WTC11 (cell line): ENCODE results near the gene HOXB6. TPM values are rescaled to one million over a fixed set of nuclear protein-coding genes. Genes with fewer than 3 reads are reported as not detected.

Experiments used
- ATAC-seq: fragments of 200-7000 bp; cut with Tn5 transposase; 2 replicates; pipeline ENCODE4 v1.10.0; 2021; ENCODE audit warnings: mild to moderate bottlenecking, moderate library complexity
- CTCF ChIA-PET: fragments of 300-600 bp; sonication (Branson Sonifier 250); formaldehyde crosslinking; loops from one replicate; lab custom pipeline; 2021; ENCODE audit warnings: antibody characterized with exemption; lab: Charles Lee
- POLR2A ChIA-PET: fragments of 350-600 bp; sonication (Branson Sonifier 250); formaldehyde crosslinking; loops from one replicate; lab custom pipeline; 2021; ENCODE audit warnings: antibody characterized with exemption; lab: Charles Lee
- DNase-seq: peaks from one replicate; pipeline ENCODE4 v3.0.0; 2021; ENCODE audit warnings: low spot score
- H3K27ac Mint-ChIP-seq: 2 replicates; pipeline ENCODE4 v1.8.0; 2021; ENCODE audit warnings: mixed read lengths
- H3K27me3 Mint-ChIP-seq: 2 replicates; pipeline ENCODE4 v1.8.0; 2021; ENCODE audit warnings: low read depth, mild to moderate bottlenecking, moderate library complexity, mixed read lengths
- H3K36me3 Mint-ChIP-seq: 2 replicates; pipeline ENCODE4 v1.8.0; 2021; ENCODE audit warnings: mixed read lengths
- H3K4me1 Mint-ChIP-seq: 2 replicates; pipeline ENCODE4 v1.8.0; 2022; ENCODE audit warnings: mixed read lengths
- H3K4me3 Mint-ChIP-seq: 2 replicates; pipeline ENCODE4 v1.8.0; 2021; ENCODE audit warnings: mild to moderate bottlenecking, moderate library complexity, mixed read lengths
- H3K9me3 Mint-ChIP-seq: 2 replicates; pipeline ENCODE4 v1.8.0; 2021; ENCODE audit warnings: mixed read lengths
- ATF1 ChIP-seq: sonication (generic); formaldehyde crosslinking; IDR thresholded peaks from 2 replicates; pipeline ENCODE4 v1.8.1; 2023; ENCODE audit warnings: mild to moderate bottlenecking, moderate library complexity, missing genetic modification reagents
- CREM ChIP-seq: sonication (generic); formaldehyde crosslinking; IDR thresholded peaks from 2 replicates; pipeline ENCODE4 v1.8.1; 2022; ENCODE audit warnings: mild to moderate bottlenecking, missing genetic modification reagents, moderate library complexity
- ELF4 ChIP-seq: sonication (generic); formaldehyde crosslinking; IDR thresholded peaks from 2 replicates; pipeline ENCODE4 v1.8.1; 2022; ENCODE audit warnings: low read depth, mild to moderate bottlenecking, moderate library complexity, missing genetic modification reagents
- ESRRA ChIP-seq: sonication (generic); formaldehyde crosslinking; IDR thresholded peaks from 2 replicates; pipeline ENCODE4 v1.8.1; 2022; ENCODE audit warnings: mild to moderate bottlenecking, missing genetic modification reagents, borderline replicate concordance
- FOXP4 ChIP-seq: sonication (generic); formaldehyde crosslinking; IDR thresholded peaks from 2 replicates; pipeline ENCODE4 v1.8.0; 2022; ENCODE audit warnings: mild to moderate bottlenecking, missing genetic modification reagents
- GRHL2 ChIP-seq: fragments of 250-450 bp; sonication (Bioruptor Pico); IDR thresholded peaks from 2 replicates; pipeline ENCODE4 v1.8.0; 2022; ENCODE audit warnings: mild to moderate bottlenecking, moderate library complexity; ENCODE audit not compliant: insufficient replicate concordance, severe bottlenecking
- GTF2I ChIP-seq: fragments of 250-450 bp; sonication (Bioruptor Pico); conservative IDR thresholded peaks from 2 replicates; pipeline ENCODE4 v1.4.0; 2021; ENCODE audit warnings: mild to moderate bottlenecking
- KAT7 ChIP-seq: sonication (generic); formaldehyde crosslinking; IDR thresholded peaks from 2 replicates; pipeline ENCODE4 v1.8.1; 2023; ENCODE audit warnings: missing genetic modification reagents, mild to moderate bottlenecking, borderline replicate concordance
- MYBL2 ChIP-seq: sonication (generic); formaldehyde crosslinking; IDR thresholded peaks from 2 replicates; pipeline ENCODE4 v1.8.1; 2023; ENCODE audit warnings: mild to moderate bottlenecking, moderate library complexity, missing genetic modification reagents
- NFE2L1 ChIP-seq: sonication (generic); formaldehyde crosslinking; IDR thresholded peaks from 2 replicates; pipeline ENCODE4 v1.8.1; 2023; ENCODE audit warnings: missing genetic modification reagents
- NFYB ChIP-seq: sonication (generic); formaldehyde crosslinking; conservative IDR thresholded peaks from 2 replicates; pipeline ENCODE4 v1.8.0; 2022; ENCODE audit warnings: low read depth, missing genetic modification reagents
- OVOL2 ChIP-seq: fragments of 250-450 bp; sonication (Bioruptor Pico); IDR thresholded peaks from 2 replicates; pipeline ENCODE4 v1.9.0; 2021; ENCODE audit warnings: mild to moderate bottlenecking, borderline replicate concordance
- RORB ChIP-seq: fragments of 250-450 bp; sonication (Bioruptor Pico); IDR thresholded peaks from 2 replicates; pipeline ENCODE4 v1.9.0; 2021; ENCODE audit warnings: mild to moderate bottlenecking
- SOX15 ChIP-seq: fragments of 250-450 bp; sonication (Bioruptor Pico); IDR thresholded peaks from 2 replicates; pipeline ENCODE4 v1.9.0; 2021; ENCODE audit warnings: mild to moderate bottlenecking
- ZBTB43 ChIP-seq: sonication (generic); formaldehyde crosslinking; IDR thresholded peaks from 2 replicates; pipeline ENCODE4 v1.8.1; 2023; ENCODE audit warnings: mild to moderate bottlenecking, missing genetic modification reagents
- ZNF317 ChIP-seq: sonication (generic); formaldehyde crosslinking; IDR thresholded peaks from 2 replicates; pipeline ENCODE4 v1.8.1; 2023; ENCODE audit warnings: low read depth, mild to moderate bottlenecking, moderate library complexity, missing genetic modification reagents, borderline replicate concordance
- ZNF416 ChIP-seq: fragments of 250-450 bp; sonication (Bioruptor Pico); IDR thresholded peaks from 2 replicates; pipeline ENCODE4 v1.9.0; 2021; ENCODE audit warnings: mild to moderate bottlenecking, inconsistent platforms
- total RNA-seq: library from RNA; stranded (reverse); gene quantifications from 3 replicates; pipeline ENCODE4 v1.2.3, GENCODE V29; 2021
- TF ChIP-seq, protein P1 (sequence below): fragments of 250-450 bp; sonication (Bioruptor Pico); IDR thresholded peaks from 2 replicates; pipeline ENCODE4 v2.1.2; 2022; ENCODE audit warnings: mild to moderate bottlenecking, moderate library complexity
- TF ChIP-seq, protein P2 (sequence below): fragments of 250-450 bp; sonication (Bioruptor Pico); conservative IDR thresholded peaks from 2 replicates; pipeline ENCODE4 v1.9.0; 2021; ENCODE audit warnings: mild to moderate bottlenecking
- TF ChIP-seq, protein P3 (sequence below): sonication (generic); formaldehyde crosslinking; IDR thresholded peaks from 2 replicates; pipeline ENCODE4 v1.8.0; 2022; ENCODE audit warnings: mild to moderate bottlenecking, missing genetic modification reagents
- TF ChIP-seq, protein P4 (sequence below): sonication (generic); formaldehyde crosslinking; conservative IDR thresholded peaks from 2 replicates; pipeline ENCODE4 v1.8.1; 2022; ENCODE audit warnings: mild to moderate bottlenecking, missing genetic modification reagents
- TF ChIP-seq, protein P5 (sequence below): sonication (generic); formaldehyde crosslinking; IDR thresholded peaks from 2 replicates; pipeline ENCODE4 v1.8.1; 2023; ENCODE audit warnings: mild to moderate bottlenecking, missing genetic modification reagents, moderate library complexity

HOXB6 gene
- total RNA-seq, 1 experiment from 2014 or later, result not detected

DNA sequence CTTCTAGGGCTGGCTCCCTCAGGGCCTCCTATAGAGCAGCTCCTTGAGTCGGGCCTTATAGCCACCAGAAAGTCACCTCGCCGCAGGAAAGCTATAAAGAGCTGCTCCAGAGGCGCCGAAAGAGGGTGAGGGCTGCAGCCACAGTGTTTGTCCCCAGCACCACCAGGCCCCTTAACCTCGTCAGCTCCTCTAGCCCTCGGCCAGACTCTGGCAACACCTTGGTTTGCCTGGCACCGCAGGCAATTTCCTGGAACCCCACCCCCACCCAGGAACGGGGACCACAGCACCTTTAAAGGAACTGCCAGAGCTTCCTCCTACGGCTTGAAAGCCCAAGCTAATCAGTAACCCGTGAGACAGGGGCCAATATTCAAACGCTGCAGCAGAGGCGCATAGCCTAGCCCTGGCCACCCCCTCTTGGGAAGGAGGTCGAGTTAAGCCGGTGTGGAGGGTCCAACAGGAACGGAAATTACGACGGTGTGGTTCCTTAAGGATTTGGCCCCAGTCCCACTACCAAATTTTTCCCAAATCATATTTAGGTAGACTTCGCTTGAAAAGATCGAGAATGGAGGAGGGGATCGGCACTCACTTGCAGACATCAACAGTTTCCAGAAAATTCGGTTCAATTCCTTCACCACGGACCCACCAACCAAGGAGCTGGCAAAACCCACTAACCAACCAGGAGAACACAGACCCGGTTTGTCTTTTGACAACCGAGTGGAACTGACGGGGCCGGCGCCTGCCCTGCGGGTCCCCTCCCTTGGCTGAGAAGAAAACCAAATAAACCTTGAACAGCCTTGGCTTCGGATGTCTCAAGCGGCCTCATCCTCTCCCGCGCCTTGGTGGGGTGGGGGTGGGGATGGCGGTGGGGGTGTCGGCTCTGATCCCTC, 3.0 kb downstream of the HOXB6 start:
- Mint-ChIP-seq H3K36me3 (0 out of 2 replicates have a peak, but pooled peaks cover 3% of the 10 kb centered on the region), H3K27ac (no peak overlapping the region)
- TF ChIP-seq ATF1 (CRISPR knock-in tag), result no peak
- TF ChIP-seq ZNF416 (CRISPR knock-in tag), result no peak
- TF ChIP-seq, all 79 proteins: peak for 0
- no peak for DNase-seq
- peaks cover 23% of the 10 kb centered on the region for H3K4me1 Mint-ChIP-seq
- CTCF ChIA-PET, result interaction anchor here (0.7 to 1.6 kb wide), 10 partner anchors 11 to 341 kb away, joined by 3 to 5 read pairs (median 4); partner anchors contain the start of gene HOXB3
- POLR2A ChIA-PET, result interaction anchor here (0.6 kb wide), 1 partner anchor 97 kb away, joined by 5 read pairs; no protein-coding TSS in a partner anchor
- no peaks in the 10 kb centered on the region for H3K9me3 Mint-ChIP-seq
- peaks cover 100% of the 10 kb centered on the region; the same call in 1 of the 2 replicates for H3K27me3 Mint-ChIP-seq
- ATAC-seq, result no peak
- no peak overlapping the region for H3K4me3 Mint-ChIP-seq

GRCh38 chr17:48601207-48601538, 3.6 kb downstream of the HOXB6 start:
- H3K36me3 Mint-ChIP-seq, result peaks cover 2% of the 10 kb centered on the region; the same call in 1 of the 2 replicates
- TF ChIP-seq, protein P1, sequence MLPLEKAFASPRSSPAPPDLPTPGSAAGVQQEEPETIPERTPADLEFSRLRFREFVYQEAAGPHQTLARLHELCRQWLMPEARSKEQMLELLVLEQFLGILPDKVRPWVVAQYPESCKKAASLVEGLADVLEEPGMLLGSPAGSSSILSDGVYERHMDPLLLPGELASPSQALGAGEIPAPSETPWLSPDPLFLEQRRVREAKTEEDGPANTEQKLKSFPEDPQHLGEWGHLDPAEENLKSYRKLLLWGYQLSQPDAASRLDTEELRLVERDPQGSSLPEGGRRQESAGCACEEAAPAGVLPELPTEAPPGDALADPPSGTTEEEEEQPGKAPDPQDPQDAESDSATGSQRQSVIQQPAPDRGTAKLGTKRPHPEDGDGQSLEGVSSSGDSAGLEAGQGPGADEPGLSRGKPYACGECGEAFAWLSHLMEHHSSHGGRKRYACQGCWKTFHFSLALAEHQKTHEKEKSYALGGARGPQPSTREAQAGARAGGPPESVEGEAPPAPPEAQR (CRISPR knock-in tag), result no peak
- TF ChIP-seq, protein P2, sequence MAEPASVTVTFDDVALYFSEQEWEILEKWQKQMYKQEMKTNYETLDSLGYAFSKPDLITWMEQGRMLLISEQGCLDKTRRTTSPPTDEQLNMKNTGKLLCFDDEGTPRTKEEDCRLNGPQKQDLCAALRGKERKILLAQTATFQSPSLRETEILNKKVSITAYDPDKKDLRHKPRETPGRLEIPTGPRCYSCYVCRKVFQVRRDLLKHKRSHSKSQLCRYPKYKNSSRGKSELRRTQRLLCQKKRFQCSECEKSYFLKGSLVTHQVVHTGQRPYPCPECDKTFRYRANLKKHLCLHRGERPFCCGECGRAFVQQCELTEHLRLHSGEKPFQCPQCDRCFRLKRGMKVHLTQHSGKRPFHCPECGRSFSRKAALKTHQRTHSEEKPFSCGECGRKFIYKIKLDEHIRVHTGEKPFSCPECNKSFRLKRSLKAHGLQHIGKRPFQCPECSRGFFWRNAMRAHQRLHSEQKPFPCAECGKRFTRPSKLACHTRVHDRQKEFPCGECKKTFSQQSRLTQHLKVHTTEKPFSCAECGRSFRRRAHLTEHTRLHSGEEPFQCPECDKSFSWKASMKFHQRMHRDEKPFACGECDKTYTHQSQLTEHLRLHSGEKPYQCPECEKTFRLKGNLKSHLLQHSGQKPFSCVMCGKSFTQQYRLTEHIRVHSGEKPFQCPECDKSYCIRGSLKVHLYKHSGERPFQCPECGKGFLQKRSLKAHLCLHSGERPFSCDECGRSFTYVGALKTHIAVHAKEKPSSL (CRISPR knock-in tag), result no peak
- TF ChIP-seq, protein P3, sequence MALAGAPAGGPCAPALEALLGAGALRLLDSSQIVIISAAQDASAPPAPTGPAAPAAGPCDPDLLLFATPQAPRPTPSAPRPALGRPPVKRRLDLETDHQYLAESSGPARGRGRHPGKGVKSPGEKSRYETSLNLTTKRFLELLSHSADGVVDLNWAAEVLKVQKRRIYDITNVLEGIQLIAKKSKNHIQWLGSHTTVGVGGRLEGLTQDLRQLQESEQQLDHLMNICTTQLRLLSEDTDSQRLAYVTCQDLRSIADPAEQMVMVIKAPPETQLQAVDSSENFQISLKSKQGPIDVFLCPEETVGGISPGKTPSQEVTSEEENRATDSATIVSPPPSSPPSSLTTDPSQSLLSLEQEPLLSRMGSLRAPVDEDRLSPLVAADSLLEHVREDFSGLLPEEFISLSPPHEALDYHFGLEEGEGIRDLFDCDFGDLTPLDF (CRISPR knock-in tag), result no peak
- TF ChIP-seq MYBL2 (CRISPR knock-in tag), result no peak
- no peak for TF ChIP-seq CREM (CRISPR knock-in tag)
- TF ChIP-seq NFYB (CRISPR knock-in tag), result no peak
- TF ChIP-seq GRHL2 (CRISPR knock-in tag), result no peak
- TF ChIP-seq GTF2I (CRISPR knock-in tag), result no peak
- no peak for TF ChIP-seq ELF4
- TF ChIP-seq ZBTB43 (CRISPR knock-in tag), result no peak
- TF ChIP-seq OVOL2 (CRISPR knock-in tag), result no peak
- TF ChIP-seq, protein P4, sequence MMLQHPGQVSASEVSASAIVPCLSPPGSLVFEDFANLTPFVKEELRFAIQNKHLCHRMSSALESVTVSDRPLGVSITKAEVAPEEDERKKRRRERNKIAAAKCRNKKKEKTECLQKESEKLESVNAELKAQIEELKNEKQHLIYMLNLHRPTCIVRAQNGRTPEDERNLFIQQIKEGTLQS (CRISPR knock-in tag), result no peak
- no peak for TF ChIP-seq ESRRA (CRISPR knock-in tag)
- TF ChIP-seq FOXP4 (CRISPR knock-in tag), result no peak
- TF ChIP-seq ZNF317 (CRISPR knock-in tag), result no peak
- TF ChIP-seq SOX15 (CRISPR knock-in tag), result no peak
- no peak for TF ChIP-seq NFE2L1 (CRISPR knock-in tag)
- TF ChIP-seq KAT7, result no peak
- no peak for TF ChIP-seq RORB (CRISPR knock-in tag)
- TF ChIP-seq, protein P5, sequence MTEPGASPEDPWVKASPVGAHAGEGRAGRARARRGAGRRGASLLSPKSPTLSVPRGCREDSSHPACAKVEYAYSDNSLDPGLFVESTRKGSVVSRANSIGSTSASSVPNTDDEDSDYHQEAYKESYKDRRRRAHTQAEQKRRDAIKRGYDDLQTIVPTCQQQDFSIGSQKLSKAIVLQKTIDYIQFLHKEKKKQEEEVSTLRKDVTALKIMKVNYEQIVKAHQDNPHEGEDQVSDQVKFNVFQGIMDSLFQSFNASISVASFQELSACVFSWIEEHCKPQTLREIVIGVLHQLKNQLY (CRISPR knock-in tag), result no peak
- no peaks in the 10 kb centered on the region for H3K9me3 Mint-ChIP-seq
- POLR2A ChIA-PET, result no interaction called here
- peaks cover 100% of the 10 kb centered on the region; the same call in 1 of the 2 replicates for H3K27me3 Mint-ChIP-seq
- ATAC-seq (no peak), DNase-seq (no peak)
- no peak overlapping the region for H3K4me3 Mint-ChIP-seq
- H3K4me1 Mint-ChIP-seq, result peaks cover 29% of the 10 kb centered on the region
- H3K27ac Mint-ChIP-seq, result no peak overlapping the region
- CTCF ChIA-PET, result interaction anchor here (0.7 to 1.6 kb wide), 9 partner anchors 11 to 340 kb away, joined by 3 to 5 read pairs (median 4); partner anchors contain the start of gene HOXB3
